GM19193 (cell line): ENCODE results near the gene TOP1.

Experiments used
- POLR2A ChIP-seq: IDR thresholded peaks from 4 replicates; pipeline ENCODE4 v1.6.1; 2011; ENCODE audit not compliant: insufficient read depth, insufficient read length; ENCODE audit errors: extremely low read depth

TOP1 gene

DNA sequence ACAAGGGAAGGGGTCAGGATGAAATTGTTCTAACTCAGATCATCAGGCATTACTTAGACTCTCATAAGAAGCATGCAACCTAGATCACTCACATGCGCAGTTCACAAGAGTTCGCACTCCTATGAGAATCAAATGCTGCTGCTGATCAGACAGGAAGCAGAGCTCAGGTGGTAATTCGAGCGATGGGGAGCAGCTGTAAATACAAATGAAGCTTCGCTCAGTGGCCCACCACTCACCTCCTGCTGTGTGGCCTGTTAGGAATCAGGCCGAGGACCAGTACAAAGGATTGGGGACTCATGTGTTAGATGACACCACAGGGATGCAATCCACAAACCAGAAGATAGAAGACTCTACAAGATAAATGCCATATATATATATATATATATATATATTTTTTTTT lies 31.5 kb upstream of the TOP1 start:
- no peak for TF ChIP-seq POLR2A

DNA sequence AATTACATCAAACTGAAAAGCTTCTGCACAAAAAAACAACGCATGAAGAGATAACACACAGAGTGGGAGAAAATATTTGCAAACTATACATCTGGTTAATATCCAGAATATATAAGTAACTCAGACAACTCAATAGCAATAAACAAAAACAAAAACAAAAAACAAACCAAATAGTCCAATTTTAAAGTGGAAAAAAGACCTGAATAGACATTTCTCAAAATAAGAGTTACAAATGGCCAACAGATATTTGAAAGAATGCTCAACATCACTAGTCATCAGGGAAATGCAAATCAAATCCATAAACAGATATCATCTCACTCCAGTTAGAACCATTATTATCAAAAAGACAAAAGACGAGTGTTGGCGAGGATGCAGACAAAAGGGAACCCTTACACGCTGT lies 28.8 kb upstream of the TOP1 start:
- TF ChIP-seq POLR2A = no peak

DNA sequence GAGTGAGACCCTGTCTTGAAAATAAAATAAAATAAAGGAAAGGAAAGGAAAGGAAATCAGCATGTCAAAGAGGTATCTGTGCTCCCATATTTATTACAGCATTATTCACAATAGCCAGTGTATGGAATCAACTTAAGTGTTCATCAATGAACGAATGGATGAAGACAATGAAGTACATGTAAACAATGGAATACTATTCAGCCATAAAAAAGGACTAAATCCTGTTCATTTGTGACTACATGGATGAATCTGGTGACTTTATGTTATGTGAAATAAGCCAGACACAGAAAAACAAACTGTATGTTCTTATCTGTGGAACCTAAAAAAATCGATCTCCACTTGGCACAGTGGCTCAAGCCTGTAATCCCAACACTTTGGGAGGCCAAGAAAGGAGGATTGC lies 28.0 kb upstream of the TOP1 start:
- no peak for TF ChIP-seq POLR2A

DNA sequence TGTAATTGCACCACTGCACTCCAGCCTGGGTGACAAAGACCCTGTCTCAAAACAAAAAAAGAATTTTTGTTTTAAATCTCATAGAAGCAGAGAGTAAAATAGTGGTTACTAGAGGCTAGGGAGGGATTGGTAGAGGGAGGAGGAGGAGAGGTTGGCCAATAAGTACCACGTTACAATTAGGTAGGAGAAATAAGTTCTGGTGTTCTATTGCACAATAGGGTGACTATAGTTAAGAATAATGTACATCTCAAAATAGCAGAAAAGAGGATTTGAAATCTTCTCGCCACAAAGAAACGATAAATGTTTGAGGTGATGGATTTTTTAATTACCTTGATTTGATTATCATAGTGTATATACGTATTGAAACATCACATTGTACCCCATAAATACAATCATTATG lies 27.1 kb upstream of the TOP1 start:
- TF ChIP-seq POLR2A = no peak

DNA sequence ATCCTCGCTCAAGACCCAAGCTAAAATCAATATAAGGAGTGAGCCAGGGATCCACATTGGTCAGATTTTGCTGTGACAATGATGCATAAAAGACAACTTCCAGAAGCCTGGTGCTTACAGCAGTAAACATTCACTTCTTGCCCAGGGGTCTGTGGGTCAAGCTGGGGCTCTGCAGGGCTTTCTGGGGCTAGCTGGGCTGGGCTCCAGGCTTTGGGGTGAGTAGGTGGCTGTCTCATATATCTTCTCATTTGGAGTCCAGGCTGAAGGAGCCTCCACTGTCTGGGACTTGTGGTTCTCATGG lies 25.8 kb upstream of the TOP1 start:
- TF ChIP-seq POLR2A = no peak

DNA sequence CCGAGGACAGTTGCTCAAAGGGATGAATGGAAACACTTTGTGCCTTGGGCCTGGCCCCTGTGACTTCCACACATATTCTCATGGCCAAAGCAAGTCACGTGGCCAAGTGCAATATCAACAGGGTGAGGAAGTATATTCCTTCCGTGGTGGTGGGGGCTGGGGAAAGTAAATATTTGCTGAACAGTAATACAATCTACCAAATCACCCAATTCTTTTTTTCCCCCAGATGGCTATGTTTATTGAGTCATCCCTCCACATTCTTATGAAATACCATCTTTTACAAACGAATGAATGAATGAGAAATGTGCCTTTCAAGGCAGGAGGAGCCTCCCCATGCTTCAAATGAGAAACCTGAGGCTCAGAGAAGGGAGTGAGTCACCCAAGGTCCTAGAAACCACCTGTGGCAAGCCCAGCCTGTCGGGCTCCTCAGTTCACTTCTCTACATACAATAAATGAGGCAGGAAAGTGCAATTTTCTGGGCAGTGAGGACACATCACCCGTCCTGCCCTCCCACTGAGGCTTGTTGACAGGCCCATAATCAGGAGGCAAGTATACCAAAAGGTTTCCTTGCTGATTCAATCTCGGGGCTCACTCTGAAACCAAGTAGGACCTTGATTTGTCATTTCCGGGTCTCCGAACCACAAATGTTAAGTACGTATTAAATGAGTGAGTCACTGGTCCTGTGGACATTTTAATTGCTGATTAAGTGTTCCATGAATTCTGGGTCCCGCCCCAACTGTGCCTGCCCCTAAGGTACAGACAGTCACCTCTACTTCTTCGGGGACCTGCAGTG lies 25.3 kb upstream of the TOP1 start:
- TF ChIP-seq POLR2A = no peak

DNA sequence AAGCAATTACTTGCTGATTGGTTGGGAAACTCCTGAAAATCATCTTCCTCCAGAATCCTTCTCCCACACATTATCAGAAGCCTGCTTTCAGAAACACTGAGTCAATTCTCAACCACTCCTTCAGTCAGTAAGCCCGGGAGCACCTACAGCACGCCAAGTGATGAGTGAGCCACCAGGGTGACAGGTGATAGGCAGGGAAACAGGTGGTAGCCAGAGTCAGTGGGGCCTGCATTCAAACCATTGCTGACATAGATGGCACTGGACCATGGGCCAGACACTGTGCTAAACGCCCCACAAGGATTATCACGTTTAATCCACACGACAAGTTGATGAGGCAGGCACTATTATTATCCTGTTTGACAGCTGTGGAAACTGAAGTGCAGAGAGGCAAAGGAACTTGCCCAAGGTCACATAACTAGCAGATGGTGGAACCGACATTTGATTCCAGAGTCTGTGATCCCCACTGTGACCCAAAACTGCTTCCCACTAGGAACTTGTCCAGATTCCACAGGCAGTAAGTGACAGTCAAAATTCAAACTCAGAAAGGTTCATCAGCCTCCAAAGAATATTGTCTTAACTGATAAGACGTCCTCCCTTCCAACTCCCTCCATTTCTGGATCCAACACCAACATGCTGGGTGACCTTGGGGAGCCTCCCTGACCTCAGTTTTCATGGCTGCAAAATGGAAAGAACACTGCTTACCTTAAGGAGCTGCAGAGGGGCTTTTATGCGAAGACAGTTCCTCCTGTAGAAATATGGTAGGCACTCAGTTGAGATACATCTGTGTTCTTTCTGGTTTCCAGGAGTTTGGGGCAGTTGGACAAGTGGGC lies 23.9 kb upstream of the TOP1 start:
- no peak for TF ChIP-seq POLR2A

DNA sequence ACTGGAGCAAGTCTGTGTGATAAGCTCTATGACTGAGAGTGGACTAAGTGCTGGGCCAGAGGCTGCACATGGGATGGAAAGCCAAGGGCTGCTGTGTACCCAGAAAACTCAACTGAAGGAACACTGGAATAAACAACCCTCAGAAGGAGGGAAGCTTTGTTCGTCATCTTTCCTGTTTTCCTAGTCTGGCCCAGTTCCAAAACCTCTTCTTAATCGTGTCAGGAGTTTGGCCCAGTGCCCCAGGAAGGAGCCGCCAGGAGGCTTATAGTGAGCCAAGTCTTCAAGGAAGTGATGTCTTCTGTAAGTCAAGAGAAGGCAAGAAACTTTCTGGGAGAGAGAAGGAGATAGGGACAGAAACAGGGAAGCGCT lies 23.3 kb upstream of the TOP1 start:
- TF ChIP-seq POLR2A = no peak

DNA sequence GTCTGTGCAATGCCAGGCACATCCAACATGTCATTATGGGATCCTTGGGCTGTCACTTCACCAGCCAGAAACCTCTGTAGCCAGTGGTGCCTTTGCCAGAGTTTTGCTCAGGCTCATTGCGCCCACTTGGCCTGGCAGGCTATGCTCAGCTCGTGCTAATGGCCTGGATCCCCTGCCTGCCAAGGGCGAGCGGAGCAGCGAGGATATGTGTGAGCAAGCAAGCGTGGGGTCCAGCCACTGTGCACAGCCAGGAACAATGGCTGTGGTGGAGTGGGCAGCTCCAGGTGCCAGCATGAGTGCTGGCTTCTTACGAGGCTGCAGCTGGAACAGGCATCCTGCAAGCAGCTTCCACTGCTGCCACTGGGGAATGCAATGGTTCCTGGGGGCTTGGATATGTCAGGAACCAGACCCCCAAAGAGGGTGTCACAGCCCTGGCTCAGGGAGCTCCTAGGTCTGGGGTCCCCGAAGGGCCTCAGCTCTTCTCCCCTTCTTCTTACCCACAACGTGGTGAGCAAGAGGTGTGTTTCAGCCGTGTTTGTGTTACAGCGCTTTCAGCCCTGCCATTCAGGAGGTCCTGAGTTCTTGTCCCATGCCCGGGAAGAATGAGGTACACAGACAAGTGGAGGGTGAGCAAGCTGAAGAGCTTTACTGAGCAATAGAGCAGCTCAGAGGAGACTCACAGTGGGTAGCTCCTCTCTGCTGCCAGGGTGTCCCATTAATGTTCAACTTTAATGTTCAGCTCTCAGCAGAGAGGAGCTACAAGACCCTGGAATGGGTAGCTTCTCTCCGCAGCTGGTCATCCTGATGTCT lies 22.3 kb upstream of the TOP1 start:
- no peak for TF ChIP-seq POLR2A

DNA sequence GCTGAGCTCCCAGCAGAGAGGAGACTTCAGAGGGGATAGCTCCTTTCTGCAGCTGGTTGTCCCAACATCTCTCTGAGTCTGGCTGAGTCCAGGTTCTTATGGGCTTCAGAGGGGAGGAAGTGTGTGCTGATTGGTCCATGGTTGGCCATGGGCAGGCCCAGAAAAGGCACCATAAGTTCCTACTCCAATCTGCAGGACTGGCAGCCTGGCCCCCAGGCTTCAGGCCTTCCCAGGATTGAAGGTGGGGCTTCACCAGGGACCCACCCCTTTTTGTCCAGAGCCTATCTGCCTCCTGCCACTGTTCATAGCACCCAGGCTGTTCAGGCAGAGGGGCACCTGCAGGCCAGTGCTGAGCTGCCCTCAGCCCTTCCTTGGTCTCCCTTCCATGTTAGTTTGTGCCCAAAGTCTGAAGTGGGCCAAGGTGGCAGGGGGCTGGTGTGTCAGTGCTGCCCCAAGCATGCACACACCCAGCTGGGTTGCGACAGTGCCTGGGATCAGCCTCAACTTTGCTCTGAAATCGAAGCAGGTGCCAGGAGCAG lies 21.6 kb upstream of the TOP1 start:
- TF ChIP-seq POLR2A = no peak

DNA sequence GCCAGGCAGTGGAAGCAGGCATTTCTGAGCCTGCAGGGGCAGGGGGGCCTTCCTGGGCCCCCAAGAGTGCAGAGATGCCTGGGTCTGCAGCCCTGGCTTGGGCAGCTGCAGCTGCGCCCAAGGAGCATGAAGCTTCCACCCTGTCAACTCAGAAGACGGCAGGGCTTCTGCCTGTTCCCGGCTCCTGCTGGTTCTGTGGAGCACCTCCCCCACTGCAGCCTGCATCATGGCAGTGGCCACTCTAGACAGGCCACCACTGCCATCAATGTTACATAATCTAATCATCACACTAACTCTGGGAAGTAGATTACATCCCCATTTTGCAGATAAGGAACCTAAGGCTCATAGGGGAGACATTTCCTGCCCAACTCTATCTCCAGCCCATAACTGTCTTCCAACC lies 21.1 kb upstream of the TOP1 start:
- TF ChIP-seq POLR2A = no peak

DNA sequence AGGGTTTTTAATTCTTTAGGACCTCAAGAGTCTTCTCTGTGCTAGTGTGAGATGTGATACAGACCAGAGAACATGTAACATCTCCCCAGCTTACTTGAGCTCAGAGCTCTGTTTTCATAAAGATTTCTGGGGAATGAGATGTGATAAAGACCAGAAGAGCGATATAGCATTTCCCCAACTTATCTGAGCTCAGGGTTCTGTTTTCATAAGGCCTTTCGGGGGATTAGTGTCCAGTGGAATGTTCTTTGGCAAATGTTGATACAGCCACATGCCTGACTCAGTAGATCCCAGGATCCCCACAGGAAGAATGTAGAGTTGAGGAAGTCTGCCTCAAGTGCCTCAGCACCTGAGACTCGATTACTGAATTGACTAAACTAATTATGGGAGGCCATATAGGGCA lies 18.7 kb upstream of the TOP1 start:
- no peak for TF ChIP-seq POLR2A

DNA sequence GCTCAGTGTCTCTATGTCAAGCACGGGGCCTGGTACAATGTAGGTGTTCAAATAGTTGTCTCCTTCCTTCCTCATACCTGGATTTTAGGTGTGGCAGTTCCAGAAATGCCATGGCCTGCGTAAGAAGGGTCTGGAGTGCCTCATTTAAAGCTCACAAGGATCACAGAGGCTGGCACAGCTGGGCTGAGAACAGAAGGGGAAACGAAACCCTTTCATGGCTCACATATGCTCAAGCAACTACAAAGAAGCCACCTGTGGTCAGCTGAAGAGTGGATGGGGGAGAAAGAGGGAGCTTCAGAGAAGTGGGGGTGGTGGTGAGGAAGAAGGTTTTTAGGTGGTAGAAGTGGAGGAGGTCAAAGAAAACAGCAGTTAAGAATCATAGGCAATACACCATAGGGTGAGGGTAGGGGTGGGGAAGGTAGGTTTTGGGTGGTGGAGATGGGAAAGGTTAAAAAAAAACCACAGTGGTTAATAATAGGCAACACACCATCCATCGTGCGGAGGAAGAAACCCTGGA lies 17.0 kb upstream of the TOP1 start:
- TF ChIP-seq POLR2A = no peak

DNA sequence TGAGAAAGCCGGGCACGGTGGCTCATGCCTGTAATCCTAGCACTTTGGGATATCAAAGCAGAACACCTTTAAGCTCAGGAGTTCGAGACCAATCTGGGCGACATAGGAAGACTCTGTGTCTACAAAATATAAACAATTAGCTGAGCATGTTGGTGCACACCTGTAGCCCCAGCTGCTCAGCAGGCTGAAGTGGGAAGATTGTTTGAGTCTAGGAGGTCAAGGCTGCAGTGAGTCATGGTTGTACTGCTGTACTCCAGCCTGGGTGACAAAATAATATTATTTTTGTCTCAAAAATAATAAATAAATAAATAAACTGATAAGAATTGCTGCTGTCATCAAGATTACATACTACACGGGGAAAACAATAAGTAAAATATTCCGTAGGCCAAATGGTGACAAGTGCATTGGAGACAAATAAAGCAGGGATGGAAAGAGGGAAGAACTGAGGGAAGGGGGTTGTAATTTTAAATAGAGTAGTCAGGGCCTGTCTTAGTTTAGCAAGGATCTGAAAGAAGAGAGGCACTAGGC lies 14.0 kb upstream of the TOP1 start:
- TF ChIP-seq POLR2A = no peak
